ENCODE results near the gene TCF4. TPM values are rescaled to one million over a fixed set of nuclear protein-coding genes. Genes with fewer than 3 reads are reported as not detected.

The TCF4 gene
- total and polyA plus RNA-seq, 4 donors, result 4.3 to 15.3 (median 11.5) TPM

- Histone ChIP-seq H3K9ac (ENCODE audit: low read depth in 1 of 2, low read length in 2 of 2) (no peak overlapping the region), H3K4me3 (ENCODE audit: low read depth in 1 of 3, low read length in 3 of 3) (no peak overlapping the region), H3K4me1 (ENCODE audit: control insufficient read depth in 4 of 4, insufficient read depth in 4 of 4, low read length in 3 of 4) (peaks cover 0 to 3% (median 0%) of the 10 kb centered on the region in 4 donors), H3K36me3 (ENCODE audit: control insufficient read depth in 4 of 4, insufficient read depth in 3 of 4, low read depth in 1 of 4, low read length in 3 of 4) (peaks cover 0 to 2% (median 0%) of the 10 kb centered on the region in 4 donors), H3K9me3 (ENCODE audit: control insufficient read depth in 4 of 4, low read length in 3 of 4) (no peaks in the 10 kb centered on the region), H3K27me3 (ENCODE audit: control insufficient read depth in 4 of 4, insufficient read depth in 4 of 4, low read length in 3 of 4) (no peaks in the 10 kb centered on the region), H3K27ac (ENCODE audit: low read depth in 1 of 2, low read length in 2 of 2) (no peak overlapping the region)
- 67% methylated on average over 3 of the region's 3 CpGs for WGBS
- no peak for TF ChIP-seq REST (IDR thresholded peaks at IDR 0.05)
- TF ChIP-seq YY1 (IDR thresholded peaks at IDR 0.05), result no peak
- no peak for TF ChIP-seq HNF4G (IDR thresholded peaks at IDR 0.05)
- TF ChIP-seq, protein P1, sequence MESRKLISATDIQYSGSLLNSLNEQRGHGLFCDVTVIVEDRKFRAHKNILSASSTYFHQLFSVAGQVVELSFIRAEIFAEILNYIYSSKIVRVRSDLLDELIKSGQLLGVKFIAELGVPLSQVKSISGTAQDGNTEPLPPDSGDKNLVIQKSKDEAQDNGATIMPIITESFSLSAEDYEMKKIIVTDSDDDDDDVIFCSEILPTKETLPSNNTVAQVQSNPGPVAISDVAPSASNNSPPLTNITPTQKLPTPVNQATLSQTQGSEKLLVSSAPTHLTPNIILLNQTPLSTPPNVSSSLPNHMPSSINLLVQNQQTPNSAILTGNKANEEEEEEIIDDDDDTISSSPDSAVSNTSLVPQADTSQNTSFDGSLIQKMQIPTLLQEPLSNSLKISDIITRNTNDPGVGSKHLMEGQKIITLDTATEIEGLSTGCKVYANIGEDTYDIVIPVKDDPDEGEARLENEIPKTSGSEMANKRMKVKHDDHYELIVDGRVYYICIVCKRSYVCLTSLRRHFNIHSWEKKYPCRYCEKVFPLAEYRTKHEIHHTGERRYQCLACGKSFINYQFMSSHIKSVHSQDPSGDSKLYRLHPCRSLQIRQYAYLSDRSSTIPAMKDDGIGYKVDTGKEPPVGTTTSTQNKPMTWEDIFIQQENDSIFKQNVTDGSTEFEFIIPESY (IDR thresholded peaks at IDR 0.05), result no peak
- TF ChIP-seq FOXA2 (IDR thresholded peaks at IDR 0.05), result no peak
- TF ChIP-seq FOXA1 (IDR thresholded peaks at IDR 0.05), result no peak
- TF ChIP-seq JUND (IDR thresholded peaks at IDR 0.05), result no peak
- TF ChIP-seq NR2F2 (IDR thresholded peaks at IDR 0.05), result no peak
- no peak for TF ChIP-seq TAF1 (conservative IDR thresholded peaks at IDR 0.05)
- no peak for TF ChIP-seq GABPA (IDR thresholded peaks at IDR 0.05 in 1 of 2, conservative IDR thresholded peaks at IDR 0.05 in 1 of 2)
- TF ChIP-seq EGR1 (IDR thresholded peaks at IDR 0.05; ENCODE audit: low read depth in 2 of 2), result no peak
- TF ChIP-seq RAD21 (IDR thresholded peaks at IDR 0.05), result no peak
- no peak for TF ChIP-seq RXRA (IDR thresholded peaks at IDR 0.05)
- TF ChIP-seq HNF4A (conservative IDR thresholded peaks at IDR 0.05), result no peak
- TF ChIP-seq, protein P2, sequence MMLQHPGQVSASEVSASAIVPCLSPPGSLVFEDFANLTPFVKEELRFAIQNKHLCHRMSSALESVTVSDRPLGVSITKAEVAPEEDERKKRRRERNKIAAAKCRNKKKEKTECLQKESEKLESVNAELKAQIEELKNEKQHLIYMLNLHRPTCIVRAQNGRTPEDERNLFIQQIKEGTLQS (IDR thresholded peaks at IDR 0.05), result no peak
- no peak for TF ChIP-seq SP1 (IDR thresholded peaks at IDR 0.05)
- no peak for TF ChIP-seq CTCF (IDR thresholded peaks at IDR 0.05; ENCODE audit: low read depth, low read length, missing input control)
- DNase-seq (ENCODE audit: low spot score), result no peak
Measured at GRCh38 chr18:55264108-55264507, 323.9 kb downstream of the TCF4 start.
